Endothelial cell of umbilical vein (primary cell): ENCODE data around the gene SYNPO2. TPM values are rescaled to one million over a fixed set of nuclear protein-coding genes. Genes with fewer than 3 reads are reported as not detected.

Source experiments
- BruUV-seq: library from RNA; stranded (reverse); fragments of 400-500 nt; replicated peaks from 2 replicates; lab custom pipeline; 2021; lab: Mats Ljungman, UMichigan
- CTCF ChIA-PET: fragments of 300-600, 350-600 bp; sonication (Branson Sonifier 250); formaldehyde crosslinking; loops from one replicate; lab custom pipeline; 2021; ENCODE audit warnings: antibody characterized with exemption, inconsistent platforms; lab: Charles Lee
- POLR2A ChIA-PET: fragments of 300-600, 350-600 bp; sonication (Branson Sonifier 250); formaldehyde crosslinking; loops from one replicate; lab custom pipeline; 2021; ENCODE audit warnings: antibody characterized with exemption, inconsistent platforms; lab: Charles Lee
- DNase-seq: peaks from one replicate; pipeline ENCODE4 v3.0.0-alpha.2; 2011; ENCODE audit warnings: low read depth, low spot score
- FAIRE-seq: peaks from 2 replicates; lab custom pipeline; 2011; peaks lifted over from hg19 to GRCh38; lab: Jason Lieb, UNC
- H2AFZ ChIP-seq: 2 replicates; pipeline ENCODE4 v1.6.0; 2012; ENCODE audit warnings: low read depth, low read length, control low read depth, inconsistent platforms
- H3K27ac ChIP-seq: 2 replicates; pipeline ENCODE4 v1.5.1; 2011; ENCODE audit warnings: low read depth, mild to moderate bottlenecking, control low read depth, low read length, moderate library complexity; ENCODE audit not compliant: insufficient read depth
- H3K27me3 ChIP-seq, 2 experiments: 2 replicates each; pipeline versions ENCODE4 v1.6.0 to v1.6.1; 2011; ENCODE audit warnings: low read length in 2 of 2, mixed read lengths in 1 of 2; ENCODE audit not compliant: control insufficient read depth in 2 of 2, insufficient read depth in 2 of 2
- H3K36me3 ChIP-seq, 2 experiments: 2 replicates in 1 of 2; 3 replicates in 1 of 2; pipeline ENCODE4 v1.5.1; 2011; ENCODE audit warnings: low read length in 2 of 2, mild to moderate bottlenecking in 1 of 2, moderate library complexity in 1 of 2; ENCODE audit not compliant: control insufficient read depth in 2 of 2, insufficient read depth in 2 of 2; ENCODE audit errors: extremely low read depth in 1 of 2
- H3K4me1 ChIP-seq: 3 replicates; pipeline ENCODE4 v1.5.1; 2011; ENCODE audit warnings: mild to moderate bottlenecking, low read length; ENCODE audit not compliant: control insufficient read depth, insufficient read depth; ENCODE audit errors: extremely low read depth
- H3K4me2 ChIP-seq: 2 replicates; pipeline ENCODE4 v1.6.1; 2011; ENCODE audit warnings: low read length, control low read depth, mixed read lengths; ENCODE audit not compliant: insufficient read depth
- H3K4me3 ChIP-seq, 3 experiments: fragments of 200-600 bp in 1 of 3; sonication (generic), shearing (Covaris generic) in 1 of 3; replicated peaks in 1 of 3; 2 replicates each; pipeline ENCODE4 v1.5.1; 2011 to 2016; ENCODE audit warnings: control low read depth in 3 of 3, low read length in 3 of 3, mild to moderate bottlenecking in 2 of 3, inconsistent platforms in 1 of 3, low read depth in 1 of 3, moderate library complexity in 1 of 3; ENCODE audit not compliant: insufficient read depth in 1 of 3
- H3K79me2 ChIP-seq: 2 replicates; pipeline ENCODE4 v1.6.0; 2012; ENCODE audit warnings: low read length, inconsistent platforms; ENCODE audit not compliant: control insufficient read depth, insufficient read depth
- H3K9ac ChIP-seq: replicated peaks from 2 replicates; pipeline ENCODE3; 2011; ENCODE audit warnings: low read length, control low read depth; ENCODE audit not compliant: insufficient read depth; ENCODE audit errors: extremely low read depth
- H3K9me1 ChIP-seq: replicated peaks from 3 replicates; pipeline ENCODE4 v1.6.0; 2011; ENCODE audit warnings: mild to moderate bottlenecking, low read length; ENCODE audit not compliant: control insufficient read depth, insufficient read depth; ENCODE audit errors: extremely low read depth
- H3K9me3 ChIP-seq: replicated peaks from 2 replicates; pipeline ENCODE4 v1.5.1; 2012; ENCODE audit warnings: low read length, inconsistent platforms; ENCODE audit not compliant: control insufficient read depth, insufficient read depth
- H4K20me1 ChIP-seq: replicated peaks from 2 replicates; pipeline ENCODE3; 2011; ENCODE audit warnings: mild to moderate bottlenecking, low read length; ENCODE audit not compliant: control insufficient read depth, insufficient read depth; ENCODE audit errors: extremely low read depth
- CTCF ChIP-seq, 2 donors: IDR thresholded peaks; 1 replicate in 1 of 2; 2 replicates in 1 of 2; pipeline ENCODE4 v1.5.1; 2011; ENCODE audit warnings: low read length in 2 of 2, mild to moderate bottlenecking in 2 of 2, moderate library complexity in 2 of 2, control low read depth in 1 of 2, inconsistent platforms in 1 of 2, low read depth in 1 of 2; ENCODE audit not compliant: insufficient read depth in 1 of 2; ENCODE audit errors: extremely low read depth in 1 of 2
- EZH2 ChIP-seq: IDR thresholded peaks from 2 replicates; pipeline ENCODE4 v1.6.1; 2012; ENCODE audit warnings: borderline replicate concordance, low read depth, mild to moderate bottlenecking, moderate library complexity, low read length, inconsistent platforms; ENCODE audit not compliant: severe bottlenecking
- FOS ChIP-seq: IDR thresholded peaks from 2 replicates; pipeline ENCODE4 v1.6.1; 2011; ENCODE audit warnings: mild to moderate bottlenecking, low read length, moderate library complexity, borderline replicate concordance; ENCODE audit not compliant: insufficient read depth
- GATA2 ChIP-seq: IDR thresholded peaks from 2 replicates; pipeline ENCODE4 v1.7.0; 2011; ENCODE audit warnings: low read depth, mild to moderate bottlenecking, moderate library complexity, mixed read lengths, low read length; ENCODE audit not compliant: insufficient read length, insufficient read depth
- JUN ChIP-seq: IDR thresholded peaks from 2 replicates; pipeline ENCODE4 v1.6.1; 2011; ENCODE audit warnings: borderline replicate concordance, low read depth; ENCODE audit not compliant: insufficient read length, insufficient read depth
- MAX ChIP-seq: IDR thresholded peaks from 2 replicates; pipeline ENCODE4 v1.6.1; 2011; ENCODE audit not compliant: insufficient read depth, insufficient read length
- MYC ChIP-seq: IDR thresholded peaks from one replicate; pipeline ENCODE4 v1.6.1; 2011; ENCODE audit warnings: mild to moderate bottlenecking, low read depth, low read length
- POLR2A ChIP-seq: IDR thresholded peaks from 2 replicates; pipeline ENCODE4 v1.6.1; 2012; ENCODE audit warnings: low read depth, mild to moderate bottlenecking, control low read depth, low read length
- POLR2AphosphoS5 ChIP-seq: IDR thresholded peaks from 2 replicates; pipeline ENCODE4 v1.6.1; 2012; ENCODE audit warnings: low read depth, mild to moderate bottlenecking, control low read depth, low read length, moderate library complexity; ENCODE audit not compliant: insufficient read depth
- dilution Hi-C: fragments of 300-500 bp; cut with MboI; formaldehyde crosslinking; loops from one replicate; pipeline ENCODE4 v1.15.0; 2019; ENCODE audit warnings: low sequenced_read_pairs; ENCODE audit not compliant: extremely low pct_ligation_motif_present
- intact Hi-C: fragments of 100-400 bp; cut with micrococcal nuclease; formaldehyde crosslinking; loops from one replicate; pipeline ENCODE4 v1.10.0; 2022
- polyA plus RNA-seq, 4 experiments: library from polyadenylated mRNA; depleted of rRNA in 3 of 4; stranded (reverse) in 3 of 4; unstranded in 1 of 4; fragments of >200 nt; gene quantifications; 2 replicates each; pipeline versions ENCODE4 v1.2.1 to v1.2.3, GENCODE V29; 2011 to 2012; ENCODE audit warnings: missing spikeins in 1 of 4
- total RNA-seq: library from RNA; stranded (reverse); gene quantifications from 2 replicates; pipeline ENCODE4 v1.2.3, GENCODE V29; 2021

Gene SYNPO2
- total and polyA plus RNA-seq, 2 donors (not counting 3 experiments of a cell fraction or from before 2014, with no cell fraction given): 0.06 to 0.13 TPM

GRCh38 chr4:118999919-119000318 lies 111.3 kb downstream of the SYNPO2 start:
- Histone ChIP-seq H3K4me1 (no peaks in the 10 kb centered on the region), H3K27ac (no peak overlapping the region), H2AFZ (no peak overlapping the region), H3K79me2 (no peaks in the 10 kb centered on the region), H3K4me2 (no peak overlapping the region), H4K20me1 (no peaks in the 10 kb centered on the region), H3K4me3 (no peak overlapping the region), H3K9me3 (no peaks in the 10 kb centered on the region), H3K9ac (no peak overlapping the region), H3K27me3 (peaks cover 3 to 6% of the 10 kb centered on the region in 2 experiments), H3K36me3 (no peaks in the 10 kb centered on the region), H3K9me1 (no peaks in the 10 kb centered on the region)
- no peak for TF ChIP-seq MAX
- TF ChIP-seq JUN: no peak
- TF ChIP-seq MYC: no peak
- TF ChIP-seq POLR2AphosphoS5: no peak
- no peak for TF ChIP-seq POLR2A
- no peak for TF ChIP-seq EZH2
- no peak for TF ChIP-seq FOS
- TF ChIP-seq GATA2: no peak
- TF ChIP-seq CTCF (IDR thresholded peaks at IDR 0.05; ENCODE audit: extremely low read depth in 1 of 2, insufficient read depth in 1 of 2, low read depth in 1 of 2, low read length in 2 of 2): no peak
- dilution Hi-C loops (no loop called here), intact Hi-C loops (no loop called here)
- ChIA-PET CTCF (interaction anchor here (1.9 kb wide), 1 partner anchor 11 kb away, joined by 4 read pairs; no protein-coding TSS in a partner anchor), POLR2A (no interaction called here)
- no TSS peak for BruUV-seq
- no peak for DNase-seq
- no peak for FAIRE-seq
